K562 (cell line): ENCODE results near the gene CBX1. TPM values are rescaled to one million over a fixed set of nuclear protein-coding genes. Genes with fewer than 3 reads are reported as not detected.
A peak's percentile ranks its signal among the peaks of the same experiment; 100 is the strongest.

Source experiments
- CBFA2T2 ChIP-seq: fragments of 450-650 bp; conservative IDR thresholded peaks from 2 replicates; pipeline ENCODE4 v1.6.1; 2017; ENCODE audit warnings: mild to moderate bottlenecking
- CEBPZ ChIP-seq: fragments of 150-350 bp; IDR thresholded peaks from 2 replicates; pipeline ENCODE4 v1.6.1; 2014; ENCODE audit warnings: low read depth, mild to moderate bottlenecking, low read length, borderline replicate concordance
- DIDO1 ChIP-seq: fragments of 450-650 bp; IDR thresholded peaks from 2 replicates; pipeline ENCODE4 v1.6.1; 2016; ENCODE audit warnings: low read depth, missing biosample characterization, missing genetic modification characterization
- FOXJ2 ChIP-seq: fragments of 200-800 bp; sonication (Bioruptor generic); IDR thresholded peaks from 2 replicates; pipeline ENCODE4 v1.6.1; 2016; ENCODE audit warnings: missing genetic modification characterization, missing compliant biosample characterization
- HDAC1 ChIP-seq, 2 experiments: fragments of 450-650 bp; IDR thresholded peaks; 2 replicates each; pipeline ENCODE4 v1.6.1; 2016 to 2017; ENCODE audit warnings: inconsistent platforms in 1 of 2, mild to moderate bottlenecking in 1 of 2, moderate library complexity in 1 of 2
- HNRNPH1 ChIP-seq: fragments of 200-400 bp; formaldehyde crosslinking; optimal IDR thresholded peaks from 2 replicates; pipeline ENCODE3; 2017; ENCODE audit warnings: low read depth, mild to moderate bottlenecking, low read length, moderate library complexity
- KAT2B ChIP-seq: IDR thresholded peaks from one replicate; pipeline ENCODE4 v1.6.1; 2012; ENCODE audit warnings: low read depth, mild to moderate bottlenecking, control low read depth, inconsistent platforms, low read length, moderate library complexity
- MCM3 ChIP-seq: fragments of 450-650 bp; IDR thresholded peaks from 2 replicates; pipeline ENCODE4 v1.6.1; 2016
- MYNN ChIP-seq, 2 experiments: sonication (generic); formaldehyde crosslinking in 1 of 2; IDR thresholded peaks; 2 replicates each; pipeline versions ENCODE4 v1.5.0 to v1.6.1; 2016 to 2020; ENCODE audit warnings: antibody characterized with exemption in 1 of 2, missing genetic modification reagents in 1 of 2
- PTBP1 ChIP-seq: fragments of 200-400 bp; formaldehyde crosslinking; IDR thresholded peaks from 2 replicates; pipeline ENCODE4 v1.6.1; 2017; ENCODE audit warnings: low read depth, low read length
- SMARCB1 ChIP-seq: IDR thresholded peaks from 2 replicates; pipeline ENCODE4 v1.6.1; 2011; ENCODE audit warnings: improper control_type of control experiment, low read depth; ENCODE audit not compliant: insufficient read length
- TBL1XR1 ChIP-seq, 2 experiments: IDR thresholded peaks; 2 replicates each; pipeline ENCODE4 v1.6.1; 2012; ENCODE audit warnings: improper control_type of control experiment in 2 of 2, low read length in 2 of 2, mild to moderate bottlenecking in 1 of 2
- TEAD2 ChIP-seq: fragments of 450-650 bp; IDR thresholded peaks from 2 replicates; pipeline ENCODE4 v1.6.1; 2016; ENCODE audit warnings: missing genetic modification characterization, control low read depth, missing compliant biosample characterization
- TEAD4 ChIP-seq, 2 experiments: sonication (generic) in 1 of 2; formaldehyde crosslinking in 1 of 2; IDR thresholded peaks; 2 replicates each; pipeline versions ENCODE4 v1.6.1 to v1.8.0; 2012 to 2022; ENCODE audit warnings: borderline replicate concordance in 1 of 2, inconsistent platforms in 1 of 2, low read length in 1 of 2, mild to moderate bottlenecking in 1 of 2, missing genetic modification reagents in 1 of 2
- ZBED1 ChIP-seq: IDR thresholded peaks from 2 replicates; pipeline ENCODE4 v1.6.1; 2014
- ZBTB17 ChIP-seq: fragments of 450-650 bp; formaldehyde crosslinking; IDR thresholded peaks from 2 replicates; pipeline ENCODE4 v1.4.0; 2020; ENCODE audit warnings: mild to moderate bottlenecking
- ZBTB43 ChIP-seq: sonication (generic); formaldehyde crosslinking; IDR thresholded peaks from 2 replicates; pipeline ENCODE4 v1.8.0; 2023; ENCODE audit warnings: mild to moderate bottlenecking, missing genetic modification reagents
- ZNF175 ChIP-seq: fragments of 200-800 bp; sonication (Bioruptor generic); IDR thresholded peaks from 2 replicates; pipeline ENCODE4 v1.6.1; 2016; ENCODE audit warnings: low read depth, mild to moderate bottlenecking, missing genetic modification characterization, missing compliant biosample characterization
- ZNF197 ChIP-seq: fragments of 200-800 bp; sonication (Bioruptor generic); IDR thresholded peaks from 2 replicates; pipeline ENCODE4 v1.6.1; 2016; ENCODE audit warnings: low read depth, missing genetic modification characterization, missing compliant biosample characterization
- ZNF212 ChIP-seq: fragments of 450-650 bp; formaldehyde crosslinking; IDR thresholded peaks from 2 replicates; pipeline ENCODE4 v1.4.0; 2020; ENCODE audit warnings: mild to moderate bottlenecking
- ZNF232 ChIP-seq: sonication (generic); formaldehyde crosslinking; IDR thresholded peaks from 2 replicates; pipeline ENCODE4 v1.8.0; 2022; ENCODE audit warnings: mild to moderate bottlenecking, missing genetic modification reagents
- ZNF24 ChIP-seq: fragments of 450-650 bp; IDR thresholded peaks from 2 replicates; pipeline ENCODE4 v1.6.1; 2016
- ZNF444 ChIP-seq: fragments of 250-450 bp; sonication (Bioruptor Pico); IDR thresholded peaks from 2 replicates; pipeline ENCODE4 v1.4.0; 2020; ENCODE audit warnings: mild to moderate bottlenecking, moderate library complexity
- ZNF766 ChIP-seq: fragments of 200-800 bp; sonication (Bioruptor generic); conservative IDR thresholded peaks from 2 replicates; pipeline ENCODE4 v1.6.1; 2016; ENCODE audit warnings: missing genetic modification characterization, missing compliant biosample characterization
- ZNF785 ChIP-seq: fragments of 250-450 bp; sonication (Bioruptor Pico); IDR thresholded peaks from 2 replicates; pipeline ENCODE4 v1.4.0; 2020; ENCODE audit warnings: mild to moderate bottlenecking
- polyA plus RNA-seq, 8 experiments: library from polyadenylated mRNA; depleted of rRNA in 4 of 8; stranded (reverse) in 5 of 8; unstranded in 3 of 8; fragments of >200 nt; fragmentation: Nextera tagmentation in 2 of 8; fragmentation: Illumina TruSeq in 1 of 8; extraction: Ambion mirVana in 2 of 8; extraction: Trizol in 1 of 8; gene quantifications; 2 replicates each; pipeline versions ENCODE4 v1.2.1 to v1.2.3, GENCODE V29; 2011 to 2014; ENCODE audit warnings: inconsistent platforms in 1 of 8, missing spikeins in 1 of 8
- total RNA-seq, 7 experiments: library from RNA; depleted of rRNA in 6 of 7; stranded (reverse); fragments of >200 nt in 6 of 7; fragmentation: Illumina TruSeq in 2 of 7; extraction: Trizol in 2 of 7; gene quantifications; 2 replicates each; pipeline versions ENCODE4 v1.2.1 to v1.2.3, GENCODE V29; 2011 to 2021; ENCODE audit warnings: low replicate concordance in 1 of 7

Gene CBX1
- total and polyA plus RNA-seq, 9 of the 15 experiments (the other 6 are each of a cell fraction or from before 2014, with no cell fraction given), result 10.6 to 95.7 (median 52.7) TPM

- TF ChIP-seq FOXJ2 (tag) (no peak), ZNF232 (peak; percentile 70; the same call in 1 of the 2 replicates), CEBPZ (peak; percentile 97), ZNF444 (CRISPR knock-in tag) (no peak), MCM3 (no peak), ZNF24 (no peak; the same call in 1 of the 2 replicates), CBFA2T2 (0 out of 2 replicates have a peak, but pooled peaks have one; percentile 6), ZNF785 (CRISPR knock-in tag) (no peak), HDAC1 (IDR thresholded peaks at IDR 0.05) (peak in 1 of 2 experiments; percentile 83; a peak in 2 of 4 replicates), ZNF175 (CRISPR knock-in tag) (peak; percentile 81; the same call in 1 of the 2 replicates), SMARCB1 (no peak), ZNF766 (CRISPR knock-in tag) (peak; percentile 72), ZNF212 (0 out of 2 replicates have a peak, but pooled peaks have one; percentile 67), ZNF197 (CRISPR knock-in tag) (peak; percentile 43; the same call in 1 of the 2 replicates), KAT2B (no peak), TEAD2 (tag) (no peak), PTBP1 (0 out of 2 replicates have a peak, but pooled peaks have one; percentile 66), MYNN (IDR thresholded peaks at IDR 0.05) (peak; percentile 44; the same call in 1 of the 2 replicates), MYNN (CRISPR knock-in tag; IDR thresholded peaks at IDR 0.05) (no peak), HNRNPH1 (no peak), ZBTB43 (CRISPR knock-in tag) (no peak; the same call in 1 of the 2 replicates), ZBTB17 (CRISPR knock-in tag) (peak; percentile 73), TBL1XR1 (IDR thresholded peaks at IDR 0.05; ENCODE audit: low read length in 2 of 2) (peak in 1 of 2 experiments; percentile 8; a peak in 2 of 4 replicates), DIDO1 (0 out of 2 replicates have a peak, but pooled peaks have one; percentile 64), ZBED1 (no peak; the same call in 1 of the 2 replicates), TEAD4 (IDR thresholded peaks at IDR 0.05; ENCODE audit: low read length) (peak; percentile 75), TEAD4 (CRISPR knock-in tag; IDR thresholded peaks at IDR 0.05; ENCODE audit: borderline replicate concordance) (0 out of 2 replicates have a peak, but pooled peaks have one; percentile 47)
Measured at GRCh38 chr17:48047741-48048383, 53.4 kb downstream of the CBX1 start, which contains the start of gene NFE2L1 (continued).
